ENCODE measurements around the gene PLCB1.

PLCB1 gene

DNA sequence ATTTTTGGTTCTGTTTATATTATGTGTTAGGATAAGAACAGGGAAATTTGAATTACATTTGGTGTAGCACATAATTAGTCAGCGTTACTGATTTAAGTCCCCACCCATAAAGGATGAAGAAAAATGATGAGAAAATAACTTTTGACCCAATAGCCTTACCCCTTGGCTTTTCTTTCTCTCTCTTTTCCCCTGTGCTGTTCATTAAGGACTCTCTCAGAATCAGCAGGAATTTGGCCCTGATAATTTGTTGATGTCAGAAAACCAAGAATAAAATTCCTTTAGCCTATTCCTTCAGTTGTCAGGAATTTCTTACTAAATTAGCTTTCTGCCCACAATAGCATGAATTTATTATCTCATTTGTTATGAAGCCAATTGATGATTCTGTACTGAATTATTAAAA is 18.5 kb downstream of the PLCB1 start:
- DNase-seq (ENCODE audit: low read depth) = no peak
- no peak overlapping the region for H3K4me3 ChIP-seq (ENCODE audit: low read depth, low read length)
- TF ChIP-seq, protein P1, sequence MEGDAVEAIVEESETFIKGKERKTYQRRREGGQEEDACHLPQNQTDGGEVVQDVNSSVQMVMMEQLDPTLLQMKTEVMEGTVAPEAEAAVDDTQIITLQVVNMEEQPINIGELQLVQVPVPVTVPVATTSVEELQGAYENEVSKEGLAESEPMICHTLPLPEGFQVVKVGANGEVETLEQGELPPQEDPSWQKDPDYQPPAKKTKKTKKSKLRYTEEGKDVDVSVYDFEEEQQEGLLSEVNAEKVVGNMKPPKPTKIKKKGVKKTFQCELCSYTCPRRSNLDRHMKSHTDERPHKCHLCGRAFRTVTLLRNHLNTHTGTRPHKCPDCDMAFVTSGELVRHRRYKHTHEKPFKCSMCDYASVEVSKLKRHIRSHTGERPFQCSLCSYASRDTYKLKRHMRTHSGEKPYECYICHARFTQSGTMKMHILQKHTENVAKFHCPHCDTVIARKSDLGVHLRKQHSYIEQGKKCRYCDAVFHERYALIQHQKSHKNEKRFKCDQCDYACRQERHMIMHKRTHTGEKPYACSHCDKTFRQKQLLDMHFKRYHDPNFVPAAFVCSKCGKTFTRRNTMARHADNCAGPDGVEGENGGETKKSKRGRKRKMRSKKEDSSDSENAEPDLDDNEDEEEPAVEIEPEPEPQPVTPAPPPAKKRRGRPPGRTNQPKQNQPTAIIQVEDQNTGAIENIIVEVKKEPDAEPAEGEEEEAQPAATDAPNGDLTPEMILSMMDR (IDR thresholded peaks at IDR 0.05; ENCODE audit: low read depth, low read length, missing control alignments) = no peak

DNA sequence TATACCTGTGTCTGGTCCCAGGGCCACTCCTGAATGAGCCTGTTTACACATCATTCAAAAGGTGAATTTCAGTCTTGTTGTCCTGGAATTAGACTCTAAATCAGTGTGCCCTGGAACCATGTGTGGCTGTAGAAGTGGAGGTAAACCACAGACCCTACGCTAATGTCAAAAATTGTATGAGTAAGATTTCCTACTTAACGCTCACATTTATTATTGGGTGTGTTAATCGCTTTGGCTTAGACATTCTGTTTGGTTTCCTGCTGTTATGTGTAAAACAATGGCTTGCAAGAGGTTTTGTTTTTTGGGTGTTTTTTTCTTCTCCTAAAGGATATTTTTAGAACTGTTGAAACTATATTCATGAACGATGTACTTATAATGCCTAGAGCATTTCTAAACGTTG is 19.3 kb downstream of the PLCB1 start:
- no peak overlapping the region for H3K4me3 ChIP-seq (ENCODE audit: low read depth, low read length)
- DNase-seq (ENCODE audit: low read depth) = no peak
- TF ChIP-seq, protein P1 (IDR thresholded peaks at IDR 0.05; ENCODE audit: low read depth, low read length, missing control alignments) = no peak

DNA sequence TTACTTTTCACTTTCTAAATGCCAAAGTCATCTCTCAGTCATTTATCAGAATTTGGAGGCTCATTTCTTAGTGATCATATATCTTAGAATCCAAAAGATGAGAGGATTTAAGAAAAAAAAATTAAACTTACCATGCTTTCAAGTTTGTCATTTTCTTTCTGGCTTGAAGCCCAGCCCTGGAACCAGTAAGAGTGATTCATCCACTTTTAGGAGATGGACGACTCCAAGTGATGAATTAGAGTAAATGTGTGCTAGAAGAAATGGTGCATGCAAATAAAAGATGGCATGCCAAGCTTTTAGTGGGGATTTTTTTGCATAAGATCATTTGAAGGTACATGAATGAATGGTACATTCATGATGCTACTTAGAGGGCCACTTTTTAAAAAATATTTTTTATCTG is 20.1 kb downstream of the PLCB1 start:
- H3K4me3 ChIP-seq (ENCODE audit: low read depth, low read length) = no peak overlapping the region
- TF ChIP-seq, protein P1 (IDR thresholded peaks at IDR 0.05; ENCODE audit: low read depth, low read length, missing control alignments) = no peak
- DNase-seq (ENCODE audit: low read depth) = no peak

DNA sequence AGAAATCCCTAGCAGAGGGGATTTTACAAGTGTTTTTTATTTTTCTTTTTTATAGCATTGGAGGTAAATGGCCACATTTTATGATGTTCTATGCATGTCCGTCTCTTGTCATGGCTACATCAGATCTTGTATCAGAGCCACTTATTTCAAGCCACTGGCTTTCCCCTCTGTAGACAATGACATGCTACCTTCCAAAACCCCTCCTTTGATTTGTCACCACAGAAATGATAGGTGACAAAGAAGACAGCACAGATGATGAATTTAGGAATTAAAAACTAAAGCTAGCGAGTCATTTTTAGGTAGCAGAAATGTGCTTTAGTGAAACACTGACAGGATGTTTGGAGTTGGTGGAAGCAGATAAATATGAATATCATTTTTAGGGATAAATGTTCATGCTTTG is 20.8 kb downstream of the PLCB1 start:
- DNase-seq (ENCODE audit: low read depth) = no peak
- no peak overlapping the region for H3K4me3 ChIP-seq (ENCODE audit: low read depth, low read length)
- TF ChIP-seq, protein P1 (IDR thresholded peaks at IDR 0.05; ENCODE audit: low read depth, low read length, missing control alignments) = no peak

DNA sequence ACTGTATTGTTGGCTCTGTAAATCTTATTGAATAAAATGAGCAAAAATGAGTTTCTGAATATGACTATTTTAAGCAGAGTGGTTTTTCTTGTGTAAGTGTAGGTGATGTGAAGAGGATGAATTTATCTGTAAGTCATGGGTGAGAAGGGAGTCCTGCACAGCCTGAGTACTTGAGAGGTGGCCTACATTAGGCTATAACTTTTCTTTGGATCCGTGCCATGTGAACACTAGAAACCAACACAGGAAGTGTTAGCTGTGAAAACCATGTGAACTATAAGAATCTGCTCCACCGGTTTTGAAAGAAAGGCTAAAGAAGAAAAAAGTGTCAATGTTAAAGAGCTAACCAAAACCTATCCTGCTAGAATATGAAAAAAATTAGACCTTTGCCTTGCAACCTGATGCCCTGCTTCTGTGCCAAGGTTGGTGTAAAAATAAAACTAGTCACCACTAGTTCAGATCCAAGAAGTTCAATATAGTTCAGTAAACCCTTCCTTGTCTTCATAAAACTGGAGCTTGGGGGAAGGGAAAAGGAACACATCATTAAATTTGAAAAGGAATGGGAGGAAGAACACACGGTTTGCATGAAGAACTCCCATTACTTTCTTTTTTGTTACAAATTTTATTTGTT is 21.3 kb downstream of the PLCB1 start:
- H3K4me3 ChIP-seq (ENCODE audit: low read depth, low read length) = no peak overlapping the region
- TF ChIP-seq, protein P1 (IDR thresholded peaks at IDR 0.05; ENCODE audit: low read depth, low read length, missing control alignments) = no peak

DNA sequence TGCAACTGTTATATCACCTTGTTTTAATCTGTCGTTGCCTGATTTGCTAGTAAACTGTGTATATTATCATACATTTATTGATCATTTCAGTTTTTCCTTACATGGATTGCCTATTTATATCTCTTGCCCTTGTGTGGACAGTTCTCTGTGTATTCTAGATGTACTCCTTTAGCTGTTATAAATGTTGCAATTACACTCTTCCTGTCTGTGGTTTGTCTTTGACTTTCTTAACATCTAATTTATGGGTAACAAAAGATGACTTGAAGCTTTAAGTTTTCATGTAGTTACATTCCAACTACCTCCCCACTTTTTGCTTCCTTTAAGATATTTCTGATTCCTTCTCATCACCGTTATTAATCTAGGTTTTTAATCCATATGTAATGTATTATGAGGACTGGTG is 22.6 kb downstream of the PLCB1 start:
- H3K4me3 ChIP-seq (ENCODE audit: low read depth, low read length) = no peak overlapping the region
- TF ChIP-seq, protein P1 (IDR thresholded peaks at IDR 0.05; ENCODE audit: low read depth, low read length, missing control alignments) = no peak
- no peak for DNase-seq (ENCODE audit: low read depth)

More for the DNA sequence above, 21.3 kb downstream of the PLCB1 start:
- DNase-seq (ENCODE audit: low read depth) = no peak

DNA sequence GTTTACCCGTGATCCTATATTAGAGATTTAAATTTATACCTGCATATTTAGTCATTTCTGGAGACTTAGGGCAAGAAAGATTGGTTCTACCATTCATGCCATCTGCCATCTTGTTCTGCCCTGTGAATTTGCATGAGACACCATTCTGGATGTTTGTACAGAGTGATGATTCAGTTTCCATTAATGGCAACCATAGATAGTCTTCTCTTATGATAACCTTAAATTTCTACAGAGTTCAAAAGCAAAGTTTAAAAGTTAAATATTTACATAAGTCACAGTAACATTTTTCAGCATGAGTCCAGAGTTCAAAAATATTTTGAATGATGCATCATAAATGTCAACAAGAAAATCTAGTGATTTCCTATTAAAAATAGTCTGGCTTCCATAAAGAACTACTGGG is 23.2 kb downstream of the PLCB1 start:
- TF ChIP-seq, protein P1 (IDR thresholded peaks at IDR 0.05; ENCODE audit: low read depth, low read length, missing control alignments) = no peak
- no peak overlapping the region for H3K4me3 ChIP-seq (ENCODE audit: low read depth, low read length)
- no peak for DNase-seq (ENCODE audit: low read depth)
